CD4-positive, alpha-beta T cell treated with Interleukin-4 for 1 hour (primary cell): ENCODE results near the gene ASTN1.

Source experiments
- DNase-seq, 2 donors: peaks; one replicate each; pipeline ENCODE4 v3.0.0-alpha.2; 2020 to 2022

The ASTN1 gene

GRCh38 chr1:177024623-177025022 is 139.9 kb downstream of the ASTN1 start:
- DNase-seq, result no peak

DNA sequence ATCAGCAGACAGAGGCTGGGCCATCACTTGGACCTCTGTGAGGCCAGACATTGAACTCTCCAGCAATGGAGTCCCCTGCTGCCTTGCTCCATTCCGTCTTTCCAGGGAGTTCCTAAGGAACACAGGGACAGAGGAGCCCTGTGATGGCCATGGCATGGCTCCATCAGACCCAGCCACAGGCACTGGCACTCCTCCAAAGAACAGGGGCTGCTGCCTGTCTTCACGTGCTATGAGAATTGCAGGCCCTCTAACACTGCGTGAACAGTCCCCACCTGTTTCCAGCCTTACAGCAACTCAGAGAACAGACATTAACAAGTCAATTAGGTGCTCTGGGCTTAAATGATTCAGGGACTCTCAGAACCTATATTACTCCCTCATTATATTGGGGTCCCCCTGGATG is 140.8 kb downstream of the ASTN1 start:
- DNase-seq, result no peak

GRCh38 chr1:177023249-177023648 is 141.3 kb downstream of the ASTN1 start:
- DNase-seq, result no peak

DNA sequence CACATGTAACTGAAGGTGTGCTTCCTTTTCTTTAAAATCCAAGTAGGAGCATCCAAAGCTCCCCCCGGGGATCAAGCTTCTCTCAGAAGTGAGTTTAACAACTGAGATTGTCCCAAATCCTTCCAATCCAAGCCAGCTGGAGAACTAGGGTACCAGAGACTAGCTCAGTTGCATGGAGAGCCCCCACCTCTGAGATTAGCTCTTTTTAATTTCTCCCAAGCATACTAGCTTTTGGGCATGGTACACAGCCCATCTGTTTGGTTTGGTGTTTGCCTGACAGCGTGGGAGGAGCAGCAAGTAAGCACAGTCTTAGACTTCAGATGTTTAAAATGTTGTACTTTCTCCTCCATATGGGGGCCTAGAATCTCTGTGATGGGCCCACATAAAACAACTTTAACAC is 142.8 kb downstream of the ASTN1 start:
- no peak for DNase-seq

DNA sequence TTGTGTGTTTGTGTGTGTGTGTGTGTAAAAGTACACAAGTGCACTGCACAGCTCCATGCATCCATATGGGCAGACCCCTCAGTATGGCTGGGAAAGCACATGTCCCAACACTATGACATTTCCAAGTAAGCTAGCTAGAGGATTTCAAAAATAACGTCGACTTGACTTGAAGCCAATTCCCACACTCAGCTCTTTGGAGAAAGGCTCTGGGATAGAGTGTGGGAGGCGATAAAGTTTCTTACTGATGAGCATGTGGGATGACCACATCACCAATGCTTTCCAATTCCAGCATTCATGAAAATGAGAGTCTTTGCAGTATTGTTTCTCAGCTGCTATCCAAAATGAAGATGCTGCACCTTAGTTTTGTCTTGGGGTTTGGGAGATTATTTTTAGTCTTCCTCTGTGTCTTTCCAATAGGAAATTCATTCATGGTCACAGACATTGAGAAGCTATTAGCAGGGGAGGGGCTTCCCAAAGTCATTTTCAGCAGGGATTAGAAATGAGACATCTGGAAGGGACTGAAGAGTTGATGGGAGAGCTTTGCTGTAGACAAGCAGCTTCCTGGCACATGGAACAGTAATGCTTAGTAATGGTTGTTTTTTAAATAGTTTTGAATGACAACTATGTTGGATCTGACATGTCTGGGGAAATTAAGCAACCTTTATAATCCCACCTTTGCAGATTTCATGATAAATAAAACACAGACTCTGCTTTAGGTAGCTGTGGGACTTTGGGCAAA is 143.5 kb downstream of the ASTN1 start:
- no peak for DNase-seq

- no peak for DNase-seq
These were observed 147.1 kb downstream of the ASTN1 start for GRCh38 chr1:177017287-177017852.

DNA sequence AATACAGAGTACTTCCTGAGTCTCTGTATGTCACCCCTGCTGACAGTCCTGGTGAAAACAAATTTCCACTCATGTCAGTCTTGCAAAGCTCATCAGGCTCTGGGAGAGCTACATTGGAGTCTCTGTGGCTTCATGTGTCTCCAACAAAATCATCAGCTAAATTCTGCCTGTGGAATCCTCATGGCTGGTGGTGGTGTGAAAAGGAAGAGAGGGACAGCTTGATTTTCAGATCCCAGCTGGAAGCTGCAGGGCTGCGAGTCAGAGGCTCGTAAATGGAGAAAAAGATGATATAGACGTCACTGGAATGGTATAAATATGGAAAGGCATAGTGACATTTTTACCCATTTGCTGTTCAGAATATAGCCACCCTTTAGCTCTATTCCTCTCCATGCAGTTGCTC is 150.2 kb downstream of the ASTN1 start:
- no peak for DNase-seq

GRCh38 chr1:177012342-177012925 is 152.1 kb downstream of the ASTN1 start:
- no peak for DNase-seq

- DNase-seq, result no peak
These were observed 153.0 kb downstream of the ASTN1 start for GRCh38 chr1:177011508-177011907.

DNA sequence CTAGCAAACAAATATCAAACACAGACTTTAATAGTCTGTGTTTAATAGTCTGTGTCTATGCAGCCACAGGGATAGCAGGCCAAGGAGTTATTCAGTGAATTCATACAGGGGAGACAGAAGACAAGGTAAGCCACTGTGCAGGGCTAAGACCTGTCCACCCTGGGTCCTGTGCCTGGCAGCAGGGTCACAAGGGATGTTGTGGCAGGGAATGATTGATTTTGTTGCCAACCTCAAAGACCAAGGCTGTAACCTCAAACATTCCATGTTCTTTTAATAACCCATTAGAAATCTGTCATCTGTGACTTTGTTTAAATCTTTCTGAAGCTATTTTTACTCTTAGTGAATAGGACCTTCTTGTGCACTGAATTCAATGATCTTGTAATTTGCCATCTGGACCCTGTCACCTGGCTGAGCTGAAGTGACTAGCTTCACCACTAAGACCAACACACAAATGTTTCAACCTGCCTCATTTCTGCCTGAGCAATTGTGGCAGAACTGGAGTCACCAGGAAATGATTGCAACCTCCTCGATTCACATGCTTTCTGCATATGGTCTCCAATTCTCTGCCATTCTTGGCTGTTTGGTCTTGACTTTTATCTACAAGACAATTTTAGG is 154.2 kb downstream of the ASTN1 start:
- no peak for DNase-seq

DNA sequence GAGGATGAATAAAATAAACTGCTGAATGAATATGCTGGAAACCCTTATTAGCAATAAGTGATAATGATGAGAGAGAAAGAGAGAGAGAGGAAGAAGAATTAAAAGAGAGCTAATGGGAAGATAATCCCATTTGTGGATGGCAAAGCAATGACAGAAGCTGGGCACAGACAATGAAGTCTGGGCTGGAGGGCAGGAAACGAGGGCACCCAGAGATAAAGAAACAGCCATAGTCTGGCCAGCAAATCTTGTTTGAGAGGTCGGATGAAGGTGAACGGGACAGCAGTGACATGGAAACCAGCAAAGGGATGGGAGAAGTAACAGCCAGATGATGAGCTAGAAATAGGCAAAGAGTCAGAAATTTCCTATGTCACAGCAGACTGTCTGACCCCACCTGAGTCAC is 155.9 kb downstream of the ASTN1 start:
- no peak for DNase-seq

- no peak for DNase-seq
These were observed 156.9 kb downstream of the ASTN1 start for GRCh38 chr1:177007437-177008161.

DNA sequence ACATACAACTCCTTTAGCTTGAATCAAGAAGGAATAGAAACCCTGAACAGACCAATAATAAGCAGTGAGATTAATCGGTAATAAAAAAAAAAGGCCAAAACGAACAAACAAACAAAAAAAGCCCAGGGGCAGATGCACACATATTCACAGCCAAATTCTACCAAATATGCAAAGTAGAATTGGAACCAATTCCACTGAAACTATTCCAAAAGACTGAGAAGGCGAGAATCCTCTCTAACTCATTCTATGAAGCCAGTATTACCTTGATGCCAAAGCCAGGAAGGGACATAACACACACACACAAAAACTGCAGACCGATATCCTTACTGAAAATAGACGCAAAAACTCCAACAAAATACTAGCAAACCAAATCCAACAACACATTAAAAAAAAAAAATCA is 161.6 kb downstream of the ASTN1 start:
- DNase-seq, result no peak

DNA sequence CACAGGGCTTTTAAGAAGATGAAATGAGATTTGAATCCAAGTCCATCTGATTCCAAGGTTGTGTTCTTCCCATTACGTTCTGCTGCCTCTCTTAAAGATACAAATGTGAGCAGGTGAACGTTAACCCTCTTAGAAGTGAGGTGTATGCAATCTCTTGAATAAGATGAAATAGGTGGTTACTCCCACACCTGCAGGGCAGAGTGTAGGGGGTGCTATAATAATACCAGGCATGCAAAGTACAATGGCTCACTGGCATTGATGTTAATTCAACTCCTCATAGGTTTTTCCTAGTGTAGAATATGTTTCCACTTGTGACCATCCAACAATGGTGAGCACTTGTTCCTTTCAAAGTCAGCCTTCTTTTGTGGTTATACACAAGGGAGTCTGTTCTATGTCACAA is 163.0 kb downstream of the ASTN1 start:
- DNase-seq, result no peak

- no peak for DNase-seq
These were observed 166.2 kb downstream of the ASTN1 start for GRCh38 chr1:176998183-176998795.

DNA sequence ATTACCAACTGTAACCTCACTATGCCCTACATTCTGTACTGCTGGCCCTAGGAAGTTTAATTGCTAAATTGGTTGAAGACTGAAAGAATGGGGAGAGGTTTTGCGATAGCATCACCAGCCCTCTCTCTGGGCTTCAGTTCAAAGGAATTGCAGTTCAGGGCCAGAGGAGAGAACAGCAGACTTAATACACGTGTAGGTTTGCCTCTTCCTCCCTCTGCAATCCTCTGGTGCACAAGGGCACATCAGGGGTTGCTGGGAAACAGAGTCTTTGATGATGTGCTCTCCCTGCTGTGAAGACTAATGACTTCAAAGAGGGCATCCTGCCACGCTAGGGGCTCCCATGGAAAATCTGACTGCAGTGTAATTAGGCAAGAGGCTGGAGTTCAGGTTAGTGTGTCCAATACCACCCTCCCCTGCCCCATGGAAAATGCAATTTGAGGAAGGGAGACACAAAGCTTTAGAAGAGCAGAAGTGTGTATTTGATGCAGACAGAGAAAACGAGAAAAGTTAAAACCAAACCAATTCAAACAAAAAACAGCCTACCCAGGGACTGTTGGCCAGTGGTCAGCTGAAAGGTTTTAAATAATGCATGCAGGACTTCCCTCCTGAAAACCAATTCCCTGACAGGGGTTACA is 167.9 kb downstream of the ASTN1 start:
- no peak for DNase-seq

DNA sequence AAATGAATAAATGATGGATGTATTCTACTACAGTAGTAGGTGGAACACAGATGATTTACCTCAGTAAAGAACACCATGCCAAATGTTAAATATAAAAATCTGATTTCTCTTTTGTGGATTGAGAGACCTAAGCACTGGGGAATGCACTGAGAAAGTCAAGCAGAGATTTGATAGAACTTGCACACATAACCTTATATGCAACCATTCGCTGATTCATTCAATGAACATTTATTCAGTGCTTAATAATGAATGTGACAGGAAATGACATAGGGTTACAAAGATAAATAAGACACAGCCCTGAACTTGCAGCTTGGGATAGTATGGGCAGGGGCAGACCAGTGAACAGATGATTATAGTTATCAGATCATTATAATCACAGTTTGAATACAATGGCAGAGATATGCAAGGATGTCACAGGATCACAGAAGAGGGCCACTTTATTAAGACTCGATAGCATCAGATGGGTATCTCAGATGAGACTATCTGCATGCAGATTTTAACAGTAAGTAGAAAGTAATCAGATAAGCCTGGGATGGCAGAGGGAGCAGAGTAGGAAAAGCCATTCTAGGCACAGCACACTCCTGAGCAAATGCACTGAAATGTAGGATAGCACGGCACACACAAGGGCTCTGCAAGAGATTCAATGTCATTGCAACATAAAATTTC is 169.4 kb downstream of the ASTN1 start:
- DNase-seq, result no peak

- DNase-seq, result no peak
These were observed 170.9 kb downstream of the ASTN1 start for GRCh38 chr1:176993587-176993986.

- no peak for DNase-seq
These were observed 174.8 kb downstream of the ASTN1 start for GRCh38 chr1:176989754-176990153.

GRCh38 chr1:176989023-176989422 is 175.5 kb downstream of the ASTN1 start:
- DNase-seq, result no peak

DNA sequence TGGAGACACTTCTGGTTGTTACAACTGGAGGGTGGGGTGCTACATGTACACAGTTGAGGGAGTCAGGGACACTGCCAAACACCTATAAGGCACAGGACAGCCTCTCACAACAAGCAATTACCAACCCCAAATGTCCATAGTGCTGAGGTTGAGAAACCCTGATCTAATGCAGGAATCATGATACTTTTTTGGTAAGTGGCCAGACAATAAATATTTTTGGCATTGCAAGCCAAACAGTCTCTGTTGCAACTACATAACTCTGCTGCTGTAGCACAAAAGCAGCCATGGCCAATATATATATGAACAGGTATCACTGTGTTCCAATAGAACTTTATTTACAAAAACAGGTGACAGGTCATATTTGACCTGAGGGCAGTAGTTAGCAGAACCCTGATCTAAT is 177.5 kb downstream of the ASTN1 start:
- DNase-seq, result no peak

DNA sequence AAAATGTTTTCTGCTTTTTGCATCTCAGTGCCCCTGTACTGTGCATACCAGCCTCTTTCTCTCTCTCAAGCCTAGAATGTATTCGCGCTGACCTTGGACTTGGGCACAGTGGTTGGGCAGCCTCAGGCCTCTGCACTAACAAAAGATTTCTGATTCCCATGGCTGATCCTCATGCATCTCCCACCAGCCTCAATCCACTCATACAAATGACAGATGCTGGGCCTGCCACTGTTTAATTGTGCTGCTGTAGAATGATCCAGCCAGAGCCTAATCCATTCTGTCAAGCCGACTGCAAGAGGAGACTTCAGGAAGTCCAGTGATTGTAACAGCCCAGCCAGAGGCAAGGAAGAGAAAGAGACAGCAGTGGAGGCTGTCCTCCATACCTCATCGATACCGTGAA is 180.8 kb downstream of the ASTN1 start:
- DNase-seq, result no peak
